Caki2 (cell line): Measurements from ENCODE around the gene MBNL1. TPM values are rescaled to one million over a fixed set of nuclear protein-coding genes. Genes with fewer than 3 reads are reported as not detected.
"Not testable (repeated sequence)": the region's sequence is repeated elsewhere in the genome, so short reads cannot be mapped to it uniquely, and the experiment has no call there.

Experiments used
- DNase-seq: peaks from one replicate; pipeline ENCODE4 v3.0.0-alpha.2; 2015; ENCODE audit warnings: low read depth
- in situ Hi-C: cut with HindIII; loops from 2 replicates; pipeline ENCODE4 v1.10.0; 2016; ENCODE audit warnings: low sequenced_read_pairs, low pct_unique_long_range_greater_than_20kb, mixed read lengths
- total RNA-seq: library from RNA; depleted of rRNA; stranded (reverse); fragments of >200 nt; shearing (Covaris generic); gene quantifications from 2 replicates; pipeline ENCODE4 v1.2.3, GENCODE V29; 2014; ENCODE audit warnings: low replicate concordance

MBNL1 gene
- total RNA-seq, 1 experiment from 2014 or later: 89.0 TPM

GRCh38 chr3:152353578-152353977, 84.8 kb downstream of the MBNL1 start:
- in situ Hi-C loops: no loop called here
- no peak for DNase-seq

- DNase-seq: no peak
Measured at GRCh38 chr3:152355744-152356665, 87.3 kb downstream of the MBNL1 start.

GRCh38 chr3:152356870-152357276, 88.1 kb downstream of the MBNL1 start:
- DNase-seq: no peak
- in situ Hi-C loops: no loop called here

More at GRCh38 chr3:152355744-152356665, 87.3 kb downstream of the MBNL1 start:
- in situ Hi-C loops: no loop called here

GRCh38 chr3:152357587-152357986, 88.9 kb downstream of the MBNL1 start:
- peak; percentile 28 for DNase-seq
- in situ Hi-C loops: no loop called here

GRCh38 chr3:152359385-152360248, 90.9 kb downstream of the MBNL1 start:
- DNase-seq: peak; percentile 35
- in situ Hi-C loops: no loop called here

GRCh38 chr3:152360302-152360701, 91.6 kb downstream of the MBNL1 start:
- DNase-seq: no peak

GRCh38 chr3:152360966-152361365, 92.2 kb downstream of the MBNL1 start:
- no peak for DNase-seq
- in situ Hi-C loops: no loop called here

More at GRCh38 chr3:152360302-152360701, 91.6 kb downstream of the MBNL1 start:
- in situ Hi-C loops: no loop called here

GRCh38 chr3:152362086-152362485, 93.4 kb downstream of the MBNL1 start:
- in situ Hi-C loops: no loop called here
- no peak for DNase-seq

- in situ Hi-C loops: no loop called here
- no peak for DNase-seq
Measured at GRCh38 chr3:152364237-152364636, 95.5 kb downstream of the MBNL1 start.

GRCh38 chr3:152365126-152365525, 96.4 kb downstream of the MBNL1 start:
- no peak for DNase-seq
- in situ Hi-C loops: no loop called here

GRCh38 chr3:152365766-152366593, 97.3 kb downstream of the MBNL1 start:
- in situ Hi-C loops: no loop called here

GRCh38 chr3:152367192-152367591, 98.5 kb downstream of the MBNL1 start:
- DNase-seq, in situ Hi-C loops: not testable (repeated sequence)

More at GRCh38 chr3:152365766-152366593, 97.3 kb downstream of the MBNL1 start:
- no peak for DNase-seq

- in situ Hi-C loops, DNase-seq: not testable (repeated sequence)
Measured at GRCh38 chr3:152372633-152373032, 103.9 kb downstream of the MBNL1 start.

GRCh38 chr3:152373379-152373778, 104.7 kb downstream of the MBNL1 start:
- in situ Hi-C loops: no loop called here

GRCh38 chr3:152374262-152374990, 105.7 kb downstream of the MBNL1 start:
- in situ Hi-C loops: no loop called here
- no peak for DNase-seq

More at GRCh38 chr3:152373379-152373778, 104.7 kb downstream of the MBNL1 start:
- no peak for DNase-seq

GRCh38 chr3:152375546-152375945, 106.8 kb downstream of the MBNL1 start:
- no peak for DNase-seq
- in situ Hi-C loops: no loop called here

- in situ Hi-C loops: no loop called here
- no peak for DNase-seq
Measured at GRCh38 chr3:152376351-152377183, 107.8 kb downstream of the MBNL1 start.
